ENCODE results near the gene TRAF3. TPM values are rescaled to one million over a fixed set of nuclear protein-coding genes. Genes with fewer than 3 reads are reported as not detected.

Gene TRAF3
- total RNA-seq, 1 donor from 2014 or later, result 26.6 TPM

- no peak for DNase-seq (ENCODE audit: low read depth, low spot score)
Observed at GRCh38 chr14:102952276-102952675, 175.0 kb downstream of the TRAF3 start.

GRCh38 chr14:102953100-102953499 lies 175.9 kb downstream of the TRAF3 start:
- DNase-seq (ENCODE audit: low read depth, low spot score), result no peak

GRCh38 chr14:102954081-102954789 lies 177.0 kb downstream of the TRAF3 start:
- DNase-seq (ENCODE audit: low read depth, low spot score), result no peak

GRCh38 chr14:102955636-102956408 lies 178.6 kb downstream of the TRAF3 start:
- DNase-seq (ENCODE audit: low read depth, low spot score), result no peak

- DNase-seq (ENCODE audit: low read depth, low spot score), result no peak
Observed at GRCh38 chr14:102957222-102957621, 180.0 kb downstream of the TRAF3 start.

GRCh38 chr14:102958461-102958860 lies 181.2 kb downstream of the TRAF3 start:
- DNase-seq (ENCODE audit: low read depth, low spot score), result no peak

Other genes starting within 250 kb of the TRAF3 start
- gene RCOR1, start 184.8 kb upstream of the TRAF3 start, total RNA-seq, result 12.3 and 18.6 TPM in 2 replicates
- gene AMN, start 145.2 kb downstream of the TRAF3 start, total RNA-seq, result 0.13 TPM in 1 of 2 replicates, not detected in the other

Measured in pulmonary artery endothelial cell (primary cell).